GM19240 (cell line): ENCODE results near the gene TPST1.
"Not testable (repeated sequence)": the region's sequence is repeated elsewhere in the genome, so short reads cannot be mapped to it uniquely, and the experiment has no call there.

Experiments used
- DNase-seq: peaks from one replicate; pipeline ENCODE4 v3.0.0; 2011; ENCODE audit warnings: low spot score; ENCODE audit not compliant: insufficient read length

TPST1 gene

GRCh38 chr7:66326501-66327215, 121.5 kb downstream of the TPST1 start:
- DNase-seq = no peak

GRCh38 chr7:66330961-66331360, 125.8 kb downstream of the TPST1 start:
- no peak for DNase-seq

GRCh38 chr7:66331883-66332282, 126.7 kb downstream of the TPST1 start:
- no peak for DNase-seq

- DNase-seq = no peak
These were observed 128.3 kb downstream of the TPST1 start for GRCh38 chr7:66333443-66333842.

- DNase-seq = no peak
These were observed 130.2 kb downstream of the TPST1 start for GRCh38 chr7:66335318-66335717.

- DNase-seq = no peak
These were observed 131.6 kb downstream of the TPST1 start for GRCh38 chr7:66336760-66337159.

- DNase-seq = no peak
These were observed 134.0 kb downstream of the TPST1 start for GRCh38 chr7:66339141-66339540.

GRCh38 chr7:66344166-66344565, 139.0 kb downstream of the TPST1 start:
- no peak for DNase-seq

GRCh38 chr7:66348531-66348930, 143.4 kb downstream of the TPST1 start:
- DNase-seq = no peak

GRCh38 chr7:66348959-66349358, 143.8 kb downstream of the TPST1 start:
- no peak for DNase-seq

- no peak for DNase-seq
These were observed 146.9 kb downstream of the TPST1 start for GRCh38 chr7:66352071-66352470.

GRCh38 chr7:66353547-66353946, 148.4 kb downstream of the TPST1 start:
- DNase-seq = no peak

GRCh38 chr7:66355756-66356155, 150.6 kb downstream of the TPST1 start:
- DNase-seq = no peak

GRCh38 chr7:66356277-66356721, 151.2 kb downstream of the TPST1 start:
- DNase-seq = no peak

- DNase-seq = no peak
These were observed 152.0 kb downstream of the TPST1 start for GRCh38 chr7:66357087-66357486.

GRCh38 chr7:66359656-66360211, 154.6 kb downstream of the TPST1 start:
- DNase-seq = no peak

- DNase-seq = no peak
These were observed 157.0 kb downstream of the TPST1 start for GRCh38 chr7:66362136-66362535.

GRCh38 chr7:66363635-66364034, 158.5 kb downstream of the TPST1 start:
- DNase-seq = no peak

GRCh38 chr7:66365031-66365430, 159.9 kb downstream of the TPST1 start:
- DNase-seq = not testable (repeated sequence)

GRCh38 chr7:66371096-66371824, 166.1 kb downstream of the TPST1 start:
- DNase-seq = no peak

GRCh38 chr7:66374141-66374840, 169.2 kb downstream of the TPST1 start:
- DNase-seq = not testable (repeated sequence)
